Endometrial microvascular endothelial cells (primary cell): ENCODE data around the gene RPRD2. TPM values are rescaled to one million over a fixed set of nuclear protein-coding genes. Genes with fewer than 3 reads are reported as not detected.

Experiments
- in situ Hi-C: cut with HindIII; loops from 2 replicates; pipeline ENCODE4 v1.10.0; 2017; ENCODE audit warnings: low sequenced_read_pairs, low pct_unique_long_range_greater_than_20kb; ENCODE audit errors: inconsistent ontology term
- total RNA-seq: library from RNA; depleted of rRNA; stranded (reverse); fragments of >200 nt; gene quantifications from one replicate; pipeline ENCODE4 v1.2.3, GENCODE V29; 2015; ENCODE audit errors: inconsistent ontology term

The RPRD2 gene
- total RNA-seq, 1 donor from 2014 or later: 15.2 TPM

DNA sequence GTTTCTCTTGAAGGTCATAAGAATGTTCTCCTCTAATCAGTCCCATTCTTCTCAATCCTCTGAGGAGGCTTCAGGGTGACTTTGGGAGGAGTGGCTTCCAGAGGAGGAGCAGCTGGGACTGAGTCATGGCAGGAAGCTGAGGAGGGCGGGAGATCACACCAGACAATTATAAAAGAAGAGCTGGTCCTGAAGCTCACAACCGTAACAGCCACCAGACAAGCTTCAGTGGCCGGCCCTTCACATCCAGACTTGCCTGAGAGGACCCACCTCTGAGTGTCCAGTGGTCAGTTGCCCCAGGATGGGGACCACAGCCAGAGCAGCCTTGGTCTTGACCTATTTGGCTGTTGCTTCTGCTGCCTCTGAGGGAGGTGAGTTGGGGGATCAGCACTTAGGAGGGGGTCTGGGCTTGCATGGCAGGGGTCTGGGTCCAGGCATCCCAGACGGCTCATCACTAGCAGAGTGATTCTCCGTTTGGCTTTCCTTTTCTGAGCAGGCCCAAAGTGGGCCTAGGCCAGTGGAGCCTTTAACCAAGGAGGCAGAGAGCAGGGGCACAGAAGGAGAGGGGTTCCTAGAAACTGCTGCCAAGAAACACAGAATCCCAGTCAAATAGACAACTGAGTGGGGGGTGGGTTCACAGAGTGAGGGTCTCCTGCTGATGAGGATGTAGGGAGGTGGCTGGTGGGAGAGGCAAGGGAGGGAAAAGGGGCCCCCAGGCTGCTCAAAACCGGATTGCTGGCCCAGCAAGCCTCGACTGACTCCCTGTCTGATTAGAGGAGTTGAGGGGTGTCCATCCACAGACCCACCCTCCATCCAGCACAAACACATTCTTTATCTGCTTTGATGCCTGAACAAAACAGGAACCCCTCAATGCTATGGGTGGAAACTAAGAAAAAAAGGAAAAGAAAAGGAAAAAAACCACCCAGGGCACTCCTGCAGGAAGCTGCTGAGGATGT lies 144.2 kb downstream of the RPRD2 start, which contains the start of gene ECM1:
Gene ECM1 (plus strand): TSS at position 198 of the 953 bp plus-strand sequence. CDS start 101 bp downstream, at position 299.
- in situ Hi-C loops: no loop called here

DNA sequence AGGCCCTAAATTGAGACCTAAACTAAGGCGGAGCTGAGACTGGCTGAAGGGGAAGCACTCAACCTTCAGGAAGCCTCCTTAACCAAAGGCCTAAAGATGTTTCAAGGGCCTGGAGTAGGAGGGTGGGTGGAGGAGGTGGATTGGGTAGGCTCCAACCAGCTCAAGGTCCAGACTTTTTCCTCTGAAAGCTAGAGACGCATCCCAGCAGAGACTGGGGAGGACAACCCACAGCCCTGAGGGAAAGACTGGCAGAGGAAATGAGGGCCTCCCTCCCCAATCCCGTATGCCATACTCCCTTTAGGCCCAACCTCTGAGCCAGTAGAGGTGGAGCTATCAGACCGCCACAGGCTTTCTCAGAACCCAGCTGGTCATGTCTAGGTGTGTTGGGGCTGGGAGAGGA lies 145.0 kb downstream of the RPRD2 start:
- in situ Hi-C loops: no loop called here

- in situ Hi-C loops: no loop called here
Measured at GRCh38 chr1:150511551-150511950, 147.6 kb downstream of the RPRD2 start.

DNA sequence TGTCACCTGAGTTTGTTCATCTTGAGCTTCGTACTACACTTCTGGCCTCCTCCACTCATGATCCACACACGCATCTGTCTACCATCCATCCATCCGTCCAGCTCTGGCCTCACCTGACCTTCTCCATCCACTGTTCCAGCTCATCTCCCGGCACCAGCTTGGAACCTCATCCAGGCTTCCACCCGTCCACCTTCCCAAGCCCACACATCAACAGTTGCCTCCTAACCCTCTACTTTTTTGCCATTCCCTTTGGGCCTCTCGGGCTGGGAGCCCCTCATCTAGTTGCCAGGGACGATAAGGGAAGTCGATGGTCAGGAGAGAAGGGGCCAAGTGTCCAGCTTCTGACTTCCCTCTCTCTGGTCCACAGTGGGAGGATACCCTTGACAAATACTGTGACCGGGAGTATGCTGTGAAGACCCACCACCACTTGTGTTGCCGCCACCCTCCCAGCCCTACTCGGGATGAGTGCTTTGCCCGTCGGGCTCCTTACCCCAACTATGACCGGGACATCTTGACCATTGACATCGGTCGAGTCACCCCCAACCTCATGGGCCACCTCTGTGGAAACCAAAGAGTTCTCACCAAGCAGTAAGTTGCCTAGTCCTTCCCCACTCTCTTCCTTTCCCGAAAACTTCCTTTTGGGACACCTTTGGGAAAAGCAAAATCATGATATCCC lies 148.2 kb downstream of the RPRD2 start:
- in situ Hi-C loops: no loop called here

DNA sequence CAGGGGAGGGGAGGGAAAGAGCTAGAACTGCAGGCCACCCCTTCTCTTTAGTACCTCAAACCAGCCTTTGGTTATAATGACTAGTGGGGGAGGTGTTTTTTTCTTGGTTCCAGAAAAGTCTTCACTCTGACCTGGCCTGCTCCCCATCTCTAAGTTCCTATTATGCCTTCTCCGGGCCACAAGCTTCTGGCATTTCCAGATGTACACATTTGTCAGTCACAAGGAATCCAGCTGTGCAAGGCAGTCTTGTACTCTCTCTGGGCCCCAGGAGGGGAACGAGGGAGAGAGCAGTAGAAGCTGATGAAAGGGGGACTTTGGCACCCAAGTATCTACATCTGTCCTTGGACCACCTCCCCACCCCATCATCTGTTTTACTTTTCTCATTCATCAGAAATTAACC lies 148.9 kb downstream of the RPRD2 start:
- in situ Hi-C loops: no loop called here

DNA sequence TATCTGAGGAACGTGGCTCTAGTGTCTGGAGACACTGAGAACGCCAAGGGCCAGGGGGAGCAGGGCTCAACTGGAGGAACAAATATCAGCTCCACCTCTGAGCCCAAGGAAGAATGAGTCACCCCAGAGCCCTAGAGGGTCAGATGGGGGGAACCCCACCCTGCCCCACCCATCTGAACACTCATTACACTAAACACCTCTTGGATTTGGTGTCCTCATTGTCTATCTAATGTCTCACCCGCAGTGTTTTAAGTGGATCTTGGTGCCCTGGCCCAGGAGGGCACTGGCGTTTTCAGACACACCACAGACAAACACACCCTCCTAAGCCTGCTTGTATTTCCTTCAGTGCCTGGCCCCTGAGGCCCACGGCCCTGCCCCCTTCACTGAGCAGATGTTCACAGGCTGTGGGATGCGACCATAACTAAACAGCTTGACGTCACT lies 149.4 kb downstream of the RPRD2 start:
- in situ Hi-C loops: no loop called here

- in situ Hi-C loops: no loop called here
Measured at GRCh38 chr1:150514260-150514659, 150.3 kb downstream of the RPRD2 start.

DNA sequence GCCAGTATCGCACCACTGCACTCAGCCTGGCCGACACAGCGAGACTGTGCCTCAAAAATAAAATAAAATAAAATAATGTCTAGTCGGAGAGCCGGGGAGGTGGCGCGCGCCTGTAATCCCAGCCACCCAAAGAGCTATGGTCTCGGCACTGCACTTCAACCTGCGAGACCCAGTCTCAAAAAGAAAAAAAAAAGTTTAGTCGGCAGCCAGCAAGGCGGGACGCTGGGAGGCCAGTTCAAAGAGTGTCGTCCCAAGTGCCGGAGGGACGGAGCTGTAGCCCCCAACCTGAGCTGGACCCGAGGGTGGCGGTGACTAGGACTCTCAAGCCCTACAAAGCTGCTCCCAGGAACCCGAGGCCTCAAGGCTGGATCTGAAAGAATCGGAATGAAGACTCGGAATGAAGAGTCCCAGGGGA lies 151.0 kb downstream of the RPRD2 start:
- in situ Hi-C loops: no loop called here

- in situ Hi-C loops: no loop called here
Measured at GRCh38 chr1:150515328-150516049, 151.5 kb downstream of the RPRD2 start, which contains the start of gene FALEC. Gene FALEC (plus strand): TSS chr1:150515752.

DNA sequence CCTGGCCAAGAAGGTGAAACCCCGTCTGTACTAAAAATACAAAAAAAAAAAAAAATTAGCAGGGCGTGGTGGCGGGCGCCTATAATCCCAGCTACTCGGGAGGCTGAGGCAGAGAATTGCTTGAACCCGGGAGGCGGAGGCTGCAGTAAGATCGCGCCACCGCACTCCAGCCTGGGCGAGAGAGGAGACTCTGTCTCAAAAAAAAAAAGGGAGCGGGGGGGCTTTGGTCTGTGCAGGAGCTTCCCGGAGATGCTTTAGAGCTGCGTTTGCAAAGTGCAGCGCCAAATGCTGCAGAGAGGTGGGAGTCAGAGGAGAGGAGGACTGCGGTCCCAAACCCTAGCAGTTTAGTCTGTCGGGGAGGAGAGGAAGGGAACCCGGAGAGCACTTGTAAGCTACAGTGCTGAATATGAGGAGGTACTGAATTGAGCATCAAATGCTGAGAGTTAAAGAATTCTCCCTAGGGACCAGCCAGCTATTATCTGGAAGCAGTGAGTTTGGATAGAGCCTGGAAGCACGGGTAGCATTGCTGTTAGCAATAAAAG lies 152.2 kb downstream of the RPRD2 start:
- in situ Hi-C loops: no loop called here

DNA sequence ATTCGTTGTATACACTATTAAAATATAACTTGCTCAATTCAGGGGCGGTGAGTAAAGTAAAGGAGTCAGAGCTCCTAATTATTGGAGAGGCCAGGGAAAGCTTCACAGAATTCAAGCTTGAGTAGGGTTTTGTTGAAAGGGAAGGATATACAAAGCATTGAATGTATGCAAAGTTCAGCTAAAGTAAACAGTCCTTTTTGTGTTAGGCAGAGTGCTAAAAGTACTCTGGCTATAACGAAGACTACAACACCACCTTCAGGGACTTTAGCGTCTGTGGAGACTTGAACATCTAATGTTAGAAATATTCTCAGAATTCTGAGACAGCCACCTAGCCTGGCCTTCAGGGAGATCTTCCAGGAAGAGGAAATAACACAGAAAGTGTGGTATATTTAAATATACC lies 152.7 kb downstream of the RPRD2 start:
- in situ Hi-C loops: no loop called here

- in situ Hi-C loops: no loop called here
Measured at GRCh38 chr1:150521196-150521968, 157.4 kb downstream of the RPRD2 start.

DNA sequence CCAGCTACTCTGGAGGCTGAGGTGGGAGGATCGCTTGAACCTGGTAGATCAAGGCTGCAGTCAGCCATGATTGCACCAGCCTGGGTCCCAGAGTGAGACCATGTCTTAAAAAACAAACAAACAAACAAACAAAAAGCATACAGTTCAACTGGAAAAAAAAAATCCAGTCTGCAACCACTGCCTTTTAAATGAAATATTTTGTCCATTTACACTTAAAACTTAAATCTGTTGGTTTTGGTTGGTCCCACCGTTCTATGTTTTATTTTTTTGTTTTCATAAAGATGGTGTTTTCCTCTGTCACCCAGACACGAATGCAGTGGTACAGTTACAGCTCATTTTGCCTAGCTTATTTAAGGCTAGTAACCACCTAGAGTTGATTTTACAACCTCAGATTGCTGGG lies 161.4 kb downstream of the RPRD2 start:
- in situ Hi-C loops: no loop called here

Other genes with a start within 250 kb of the RPRD2 start
- 45.3 TPM for gene PLEKHO1, start 214.2 kb upstream of the RPRD2 start, total RNA-seq
- 30.3 TPM for gene ANP32E, start 128.0 kb upstream of the RPRD2 start, total RNA-seq
- gene CA14, start 106.4 kb upstream of the RPRD2 start, total RNA-seq: not detected
- 195 TPM for gene APH1A, start 95.1 kb upstream of the RPRD2 start, total RNA-seq
- gene C1orf54, start 91.4 kb upstream of the RPRD2 start, total RNA-seq: 20.0 TPM
- gene CIART, start 81.6 kb upstream of the RPRD2 start, total RNA-seq: 0.37 TPM
- 49.5 TPM for gene MRPS21, start 70.3 kb upstream of the RPRD2 start, total RNA-seq
- 29.6 TPM for gene PRPF3, start 42.6 kb upstream of the RPRD2 start, total RNA-seq
- 12.5 TPM for gene TARS2, start 123.3 kb downstream of the RPRD2 start, total RNA-seq
- gene ECM1, start 144.0 kb downstream of the RPRD2 start, total RNA-seq: 5.8 TPM
- not detected for gene FALEC, start 151.6 kb downstream of the RPRD2 start, total RNA-seq
- 1.8 TPM for gene ADAMTSL4, start 185.3 kb downstream of the RPRD2 start, total RNA-seq
- 382 TPM for gene MCL1, start 215.5 kb downstream of the RPRD2 start, total RNA-seq